Measurements from ENCODE around the gene MSI2.

MSI2 gene

DNA sequence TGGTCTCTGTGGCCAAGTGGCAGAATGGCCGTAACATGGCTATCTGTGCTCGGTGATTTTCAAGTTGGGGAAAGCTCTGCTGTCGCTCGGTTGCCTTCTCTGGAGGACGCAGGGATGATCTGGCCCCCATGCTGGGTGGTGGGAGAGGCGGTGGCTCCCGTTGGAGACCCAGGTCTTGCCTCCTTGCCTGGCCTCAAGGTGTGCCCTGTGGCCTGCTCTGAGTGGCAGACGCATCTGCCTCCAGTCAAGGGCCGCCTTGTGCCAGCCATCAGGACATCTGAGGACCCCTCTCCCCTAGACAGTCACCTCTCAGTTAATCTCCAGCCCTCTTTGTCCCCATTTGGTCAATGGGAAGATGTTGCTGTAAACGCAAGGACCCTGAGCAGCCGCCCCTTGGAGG, 322.9 kb downstream of the MSI2 start:
- no peaks in the 10 kb centered on the region for H3K27me3 ChIP-seq
- peaks cover 53% of the 10 kb centered on the region for H3K4me1 ChIP-seq
- no peaks in the 10 kb centered on the region for H3K9me3 ChIP-seq

DNA sequence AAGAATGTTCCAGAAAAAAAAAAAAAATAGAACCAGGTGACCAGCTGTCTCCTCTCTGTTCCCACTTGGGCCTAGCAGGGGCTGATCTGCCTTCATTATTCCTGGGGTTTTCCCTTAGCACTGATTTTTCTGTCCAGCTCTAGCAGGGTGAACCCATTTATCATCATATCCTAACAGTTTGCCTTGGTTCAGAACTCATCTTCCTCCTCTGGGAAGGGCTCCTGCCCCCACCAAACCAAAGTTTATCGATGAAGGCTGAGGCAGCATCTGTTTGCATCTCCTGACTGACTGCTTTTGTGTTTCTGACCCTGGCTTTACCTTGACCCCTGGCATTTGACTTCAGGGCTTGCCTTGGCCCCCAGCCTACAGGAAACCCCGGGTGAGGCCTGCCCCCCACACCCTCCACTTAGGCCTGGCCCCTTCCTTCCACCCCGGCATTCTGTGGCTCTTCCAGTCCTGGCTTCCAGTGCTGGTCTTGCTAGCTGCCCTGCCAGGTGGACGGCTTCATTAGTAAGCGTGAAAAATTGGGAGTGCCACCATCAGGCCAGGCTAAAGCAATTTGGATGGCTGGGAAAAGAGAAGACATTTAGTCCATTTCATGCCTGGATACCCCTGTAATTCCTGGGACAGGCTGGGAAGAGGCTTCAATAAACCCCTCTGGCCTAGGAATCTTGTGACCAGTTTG, 323.9 kb downstream of the MSI2 start:
- Histone ChIP-seq H3K36me3 (no peaks in the 10 kb centered on the region), H3K4me3 (ENCODE audit: low read depth, low read length) (no peak overlapping the region), H3K9me3 (no peaks in the 10 kb centered on the region), H3K27me3 (no peaks in the 10 kb centered on the region), H3K4me1 (peaks cover 54% of the 10 kb centered on the region)
- TF ChIP-seq, protein P1, sequence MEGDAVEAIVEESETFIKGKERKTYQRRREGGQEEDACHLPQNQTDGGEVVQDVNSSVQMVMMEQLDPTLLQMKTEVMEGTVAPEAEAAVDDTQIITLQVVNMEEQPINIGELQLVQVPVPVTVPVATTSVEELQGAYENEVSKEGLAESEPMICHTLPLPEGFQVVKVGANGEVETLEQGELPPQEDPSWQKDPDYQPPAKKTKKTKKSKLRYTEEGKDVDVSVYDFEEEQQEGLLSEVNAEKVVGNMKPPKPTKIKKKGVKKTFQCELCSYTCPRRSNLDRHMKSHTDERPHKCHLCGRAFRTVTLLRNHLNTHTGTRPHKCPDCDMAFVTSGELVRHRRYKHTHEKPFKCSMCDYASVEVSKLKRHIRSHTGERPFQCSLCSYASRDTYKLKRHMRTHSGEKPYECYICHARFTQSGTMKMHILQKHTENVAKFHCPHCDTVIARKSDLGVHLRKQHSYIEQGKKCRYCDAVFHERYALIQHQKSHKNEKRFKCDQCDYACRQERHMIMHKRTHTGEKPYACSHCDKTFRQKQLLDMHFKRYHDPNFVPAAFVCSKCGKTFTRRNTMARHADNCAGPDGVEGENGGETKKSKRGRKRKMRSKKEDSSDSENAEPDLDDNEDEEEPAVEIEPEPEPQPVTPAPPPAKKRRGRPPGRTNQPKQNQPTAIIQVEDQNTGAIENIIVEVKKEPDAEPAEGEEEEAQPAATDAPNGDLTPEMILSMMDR (IDR thresholded peaks at IDR 0.05; ENCODE audit: low read depth, low read length), result no peak
- DNase-seq, result no peak

More for the DNA sequence above, 322.9 kb downstream of the MSI2 start:
- TF ChIP-seq, protein P1 (IDR thresholded peaks at IDR 0.05; ENCODE audit: low read depth, low read length), result no peak
- no peaks in the 10 kb centered on the region for H3K36me3 ChIP-seq
- no peak overlapping the region for H3K4me3 ChIP-seq (ENCODE audit: low read depth, low read length)
- DNase-seq, result no peak

DNA sequence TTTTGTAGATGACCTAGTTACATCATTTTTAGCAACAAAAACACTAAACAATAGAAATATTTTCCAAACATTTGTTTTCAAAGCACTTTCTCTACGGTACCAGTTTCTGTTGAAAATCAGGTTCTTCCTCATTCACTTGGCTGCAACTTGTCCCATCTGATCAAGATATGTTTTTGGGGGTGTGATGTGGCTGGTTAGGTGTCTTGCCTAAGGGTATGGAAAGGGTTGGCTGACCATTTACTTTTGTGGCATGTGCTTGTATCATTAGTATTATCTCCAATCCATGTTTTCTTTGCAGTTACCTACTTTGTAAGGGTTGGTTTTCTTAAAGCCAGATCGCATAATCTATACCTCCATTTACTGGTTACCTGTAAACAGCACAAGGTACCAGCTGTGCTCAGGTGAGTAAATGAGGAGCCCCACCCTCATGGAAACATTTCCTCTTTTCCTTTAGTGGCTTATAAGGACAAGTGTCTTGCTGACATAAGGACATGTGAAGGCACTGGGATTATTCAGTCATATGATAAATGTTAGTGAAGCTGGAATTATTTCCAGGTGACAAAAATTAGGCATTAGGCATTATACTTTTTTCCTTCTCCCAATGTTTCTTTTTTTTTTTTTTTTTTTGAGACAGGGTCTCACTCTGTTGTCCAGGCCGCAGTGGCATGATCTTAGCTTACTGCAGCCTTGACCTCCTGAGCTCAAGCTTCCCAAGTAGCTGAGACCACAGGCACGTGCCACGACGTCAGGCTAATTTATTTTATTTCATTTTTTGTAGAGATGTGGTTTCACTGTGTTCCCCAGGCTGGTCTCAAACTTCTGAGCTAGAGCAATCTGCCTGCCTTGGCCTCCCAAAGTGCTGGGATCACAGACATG, 326.8 kb downstream of the MSI2 start:
- TF ChIP-seq, protein P1 (IDR thresholded peaks at IDR 0.05; ENCODE audit: low read depth, low read length), result no peak
- Histone ChIP-seq H3K4me3 (ENCODE audit: low read depth, low read length) (no peak overlapping the region), H3K4me1 (peaks cover 56% of the 10 kb centered on the region), H3K27me3 (no peaks in the 10 kb centered on the region), H3K9me3 (no peaks in the 10 kb centered on the region), H3K36me3 (no peaks in the 10 kb centered on the region)
- DNase-seq, result no peak

DNA sequence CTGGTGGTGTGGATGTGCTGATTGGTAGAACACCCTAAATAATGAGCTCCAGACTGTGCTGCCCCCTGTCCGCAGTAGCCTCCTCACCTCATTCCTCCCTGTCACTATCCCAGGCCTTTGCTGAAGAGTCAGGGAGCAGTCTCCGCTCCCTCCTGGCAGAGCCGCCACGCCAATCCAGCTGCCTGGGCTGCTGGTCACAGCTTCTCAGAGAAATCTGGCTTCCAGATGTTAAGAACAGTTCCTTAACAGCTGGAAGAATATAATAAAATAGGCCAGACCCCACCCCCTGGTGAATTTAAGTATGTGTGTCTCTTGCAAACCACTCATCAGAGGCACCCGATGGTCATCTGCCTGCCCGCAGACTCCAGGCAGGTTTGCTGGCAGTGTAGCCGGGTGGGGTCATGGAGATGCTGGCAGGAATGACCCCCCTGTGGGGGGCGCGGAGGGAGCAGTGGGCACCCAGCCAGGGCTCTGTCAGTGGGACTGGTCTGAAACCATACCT, 327.8 kb downstream of the MSI2 start:
- Histone ChIP-seq H3K4me3 (ENCODE audit: low read depth, low read length) (no peak overlapping the region), H3K27me3 (no peaks in the 10 kb centered on the region), H3K4me1 (peaks cover 47% of the 10 kb centered on the region), H3K9me3 (no peaks in the 10 kb centered on the region), H3K36me3 (no peaks in the 10 kb centered on the region; the same call in 1 of the 2 replicates)
- TF ChIP-seq, protein P1 (IDR thresholded peaks at IDR 0.05; ENCODE audit: low read depth, low read length), result peak; percentile 48
- peak; percentile 54 for DNase-seq

DNA sequence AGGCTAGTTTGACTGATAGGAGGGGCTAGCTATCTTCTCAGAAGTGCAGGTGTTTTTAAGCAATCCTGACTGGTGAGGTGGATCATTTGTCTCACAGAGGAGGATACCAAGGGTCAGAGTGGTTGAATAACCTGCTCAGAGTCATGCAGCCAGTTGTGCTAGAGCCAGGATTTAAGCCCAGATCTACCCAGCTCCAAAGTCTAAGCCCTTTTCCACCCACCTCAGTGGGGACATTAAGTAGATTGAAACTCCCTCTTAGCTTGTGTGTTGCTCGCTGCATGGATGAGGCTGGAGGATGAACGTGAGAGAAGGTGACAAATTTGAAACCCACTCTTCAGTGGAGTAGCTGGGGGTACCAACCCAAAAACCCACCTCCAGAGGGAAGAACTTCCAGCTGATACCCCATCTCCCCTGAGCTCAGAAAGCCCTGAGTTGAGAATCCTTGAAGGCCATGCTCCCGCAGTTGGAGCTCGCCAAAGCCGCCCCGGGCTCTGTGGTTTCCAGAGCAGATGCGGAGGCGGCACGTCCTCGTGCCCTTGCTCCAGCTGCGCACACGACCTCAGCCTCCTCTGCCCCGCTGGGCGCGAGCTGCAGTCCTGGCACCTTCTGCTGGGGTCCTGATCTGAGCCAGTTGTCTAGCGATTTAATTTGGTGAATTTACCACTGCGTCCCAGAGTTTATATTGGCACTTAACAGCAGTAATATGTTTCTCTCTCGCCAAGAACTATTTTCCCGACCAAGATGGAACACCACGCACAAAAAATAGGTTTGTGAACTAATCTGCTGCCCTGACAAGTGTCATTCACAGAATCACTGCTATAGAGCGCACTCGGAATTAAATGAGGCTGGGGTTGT, 329.2 kb downstream of the MSI2 start:
- Histone ChIP-seq H3K9me3 (no peaks in the 10 kb centered on the region), H3K4me3 (ENCODE audit: low read depth, low read length) (peak overlapping the region; percentile 18), H3K36me3 (peaks cover 3% of the 10 kb centered on the region), H3K27me3 (no peaks in the 10 kb centered on the region), H3K4me1 (peaks cover 45% of the 10 kb centered on the region)
- TF ChIP-seq, protein P1 (IDR thresholded peaks at IDR 0.05; ENCODE audit: low read depth, low read length), result no peak
- DNase-seq, result peak; percentile 79
